SK-N-DZ (cell line): ENCODE data around the gene LRP5.

Experiments
- DNase-seq: peaks from one replicate; pipeline ENCODE4 v3.0.0-alpha.2; 2015; ENCODE audit warnings: low spot score

LRP5 gene

GRCh38 chr11:68345776-68346461 lies 33.5 kb downstream of the LRP5 start:
- no peak for DNase-seq

- DNase-seq: no peak
Observed at GRCh38 chr11:68346462-68346790, 34.0 kb downstream of the LRP5 start.

GRCh38 chr11:68347345-68347744 lies 35.0 kb downstream of the LRP5 start:
- DNase-seq: no peak

GRCh38 chr11:68347841-68348240 lies 35.5 kb downstream of the LRP5 start:
- DNase-seq: no peak

- DNase-seq: no peak
Observed at GRCh38 chr11:68349461-68350249, 37.3 kb downstream of the LRP5 start.

- DNase-seq: no peak
Observed at GRCh38 chr11:68350759-68351449, 38.5 kb downstream of the LRP5 start.

GRCh38 chr11:68351450-68352275 lies 39.3 kb downstream of the LRP5 start:
- no peak for DNase-seq

GRCh38 chr11:68352591-68352990 lies 40.2 kb downstream of the LRP5 start:
- DNase-seq: no peak

GRCh38 chr11:68353118-68353517 lies 40.7 kb downstream of the LRP5 start:
- no peak for DNase-seq

- no peak for DNase-seq
Observed at GRCh38 chr11:68353669-68354068, 41.3 kb downstream of the LRP5 start.

GRCh38 chr11:68354148-68354872 lies 41.9 kb downstream of the LRP5 start:
- no peak for DNase-seq

- DNase-seq: no peak
Observed at GRCh38 chr11:68355471-68355870, 43.1 kb downstream of the LRP5 start.

- no peak for DNase-seq
Observed at GRCh38 chr11:68357568-68357967, 45.2 kb downstream of the LRP5 start.

GRCh38 chr11:68358416-68358815 lies 46.0 kb downstream of the LRP5 start:
- no peak for DNase-seq

- no peak for DNase-seq
Observed at GRCh38 chr11:68361702-68362101, 49.3 kb downstream of the LRP5 start.

GRCh38 chr11:68362801-68363379 lies 50.5 kb downstream of the LRP5 start:
- no peak for DNase-seq

- DNase-seq: no peak
Observed at GRCh38 chr11:68363776-68364175, 51.4 kb downstream of the LRP5 start.

GRCh38 chr11:68364581-68364980 lies 52.2 kb downstream of the LRP5 start:
- DNase-seq: no peak

GRCh38 chr11:68365943-68366435 lies 53.6 kb downstream of the LRP5 start:
- DNase-seq: no peak

GRCh38 chr11:68367252-68367651 lies 54.9 kb downstream of the LRP5 start:
- DNase-seq: no peak

- DNase-seq: no peak
Observed at GRCh38 chr11:68369756-68370155, 57.4 kb downstream of the LRP5 start.
